ENCODE measurements around the gene REC114. TPM values are rescaled to one million over a fixed set of nuclear protein-coding genes. Genes with fewer than 3 reads are reported as not detected.

Gene REC114
- total and polyA plus RNA-seq, 10 of the 15 experiments (the other 5 are each of a cell fraction or from before 2014, with no cell fraction given), result not detected

GRCh38 chr15:73414876-73415275 lies 28.1 kb upstream of the REC114 start (continued):
- TF ChIP-seq BHLHE40 (IDR thresholded peaks at IDR 0.05; ENCODE audit: borderline replicate concordance in 1 of 2, low read depth in 2 of 2, low read length in 1 of 2) (no peak), CREM (IDR thresholded peaks at IDR 0.05; ENCODE audit: low read depth) (no peak), WRNIP1 (IDR thresholded peaks at IDR 0.05; ENCODE audit: borderline replicate concordance, low read depth, low read length) (no peak)

GRCh38 chr15:73424506-73424905 lies 18.5 kb upstream of the REC114 start:
- POLR2A ChIA-PET, result interaction anchor here (0.5 kb wide), 1 partner anchor 84 kb away, joined by 4 read pairs; no protein-coding TSS in a partner anchor
- H3K4me2 ChIP-seq (ENCODE audit: control insufficient read depth, insufficient read depth), result no peak overlapping the region
- H3K4me1 ChIP-seq (ENCODE audit: control insufficient read depth, insufficient read depth, low read length), result no peaks in the 10 kb centered on the region
- H3K9me3 ChIP-seq (replicated peaks; ENCODE audit: control insufficient read depth, insufficient read depth, low read length), result no peaks in the 10 kb centered on the region
- H3K4me3 ChIP-seq, result no peak overlapping the region
- 50% methylated on average over 1 of the region's 1 CpG for WGBS (ENCODE audit: insufficient coverage, insufficient replicate concordance, low lambda C conversion rate, missing lambda C conversion rate)
- in situ Hi-C loops (cut with MboI) (no loop called here), intact Hi-C loops (cut with micrococcal nuclease; ENCODE audit: unreplicated experiment) (loop anchor here (10.0 kb wide), 1 partner anchor 230 kb away; no protein-coding TSS in a partner anchor)
- no peaks in the 10 kb centered on the region for H3K79me2 ChIP-seq (ENCODE audit: control insufficient read depth, insufficient read depth, low read length)
- FAIRE-seq, result no peak
- RAD21 ChIA-PET (ENCODE audit: unreplicated experiment), result no interaction called here
- H3K9ac ChIP-seq (ENCODE audit: control insufficient read depth, insufficient read depth, low read length), result no peak overlapping the region
- ATAC-seq, result no peak
- CTCF ChIA-PET, result interaction anchor here (1.3 kb wide), 1 partner anchor 91 kb away, joined by 3 read pairs; no protein-coding TSS in a partner anchor
- H3K36me3 ChIP-seq (ENCODE audit: control insufficient read depth in 2 of 2, insufficient read depth in 2 of 2, low read length in 1 of 2), result no peaks in the 10 kb centered on the region
- H3K27me3 ChIP-seq (replicated peaks in 1 of 2; ENCODE audit: control insufficient read depth in 2 of 2, insufficient read depth in 2 of 2, low read length in 1 of 2), result no peaks in the 10 kb centered on the region; a peak in 2 of 4 replicates
- DNase-seq (ENCODE audit: low read depth, low spot score), result no peak
- no peak overlapping the region for H2AFZ ChIP-seq (ENCODE audit: control insufficient read depth, low read depth, low read length)
- SMC1A ChIA-PET (ENCODE audit: uncharacterized antibody, unreplicated experiment), result no interaction called here
- H4K20me1 ChIP-seq (ENCODE audit: control insufficient read depth, insufficient read depth), result no peaks in the 10 kb centered on the region
- no peak overlapping the region for H3K27ac ChIP-seq (ENCODE audit: control insufficient read depth, insufficient read depth)
- no TSS peak for BruUV-seq (replicated peaks)
- TF ChIP-seq TBL1XR1 (IDR thresholded peaks at IDR 0.05; ENCODE audit: low read depth, low read length) (no peak), CREB1 (IDR thresholded peaks at IDR 0.05; ENCODE audit: low read depth) (no peak), NFXL1 (IDR thresholded peaks at IDR 0.05; ENCODE audit: borderline replicate concordance) (no peak), ZNF622 (IDR thresholded peaks at IDR 0.05) (no peak), SUZ12 (IDR thresholded peaks at IDR 0.05; ENCODE audit: unreplicated experiment) (no peak), E4F1 (IDR thresholded peaks at IDR 0.05; ENCODE audit: borderline replicate concordance, partially characterized antibody) (no peak), EZH2 (IDR thresholded peaks at IDR 0.05; ENCODE audit: borderline replicate concordance, control insufficient read depth, low read depth, low read length) (no peak), EGR1 (IDR thresholded peaks at IDR 0.05; ENCODE audit: borderline replicate concordance in 1 of 2, low read depth in 2 of 2, low read length in 2 of 2) (no peak), PKNOX1 (IDR thresholded peaks at IDR 0.05) (no peak), MTA3 (IDR thresholded peaks at IDR 0.05; ENCODE audit: borderline replicate concordance, low read length) (no peak), SKIL (IDR thresholded peaks at IDR 0.05; ENCODE audit: low read depth, poor library complexity, severe bottlenecking) (no peak), YY1 (IDR thresholded peaks at IDR 0.05; ENCODE audit: low read depth, low read length) (no peak), CHD1 (IDR thresholded peaks at IDR 0.05; ENCODE audit: low read depth, low read length) (no peak)

All from GM12878 (cell line).